Transverse colon (tissue), 4 donors: ENCODE results near the gene EML5.

Experiments
- POLR2A ChIP-seq: fragments of 450-650 bp; IDR thresholded peaks from one replicate; pipeline ENCODE4 v1.6.1; 2016; ENCODE audit warnings: antibody characterized with exemption, mild to moderate bottlenecking, moderate library complexity
- POLR2AphosphoS5 ChIP-seq, 3 donors: sonication (generic); formaldehyde crosslinking; IDR thresholded peaks; one replicate each; pipeline ENCODE4 v1.6.1; 2016; ENCODE audit warnings: antibody characterized with exemption in 3 of 3
- TF ChIP-seq, protein P1 (sequence below), 5 experiments: fragments of 200-600 bp in 3 of 5; fragments of 450-650 bp in 2 of 5; sonication (generic) in 3 of 5; IDR thresholded peaks; 1 replicate in 2 of 5; 2 replicates in 3 of 5; pipeline ENCODE4 v1.5.1; 2016 to 2017; ENCODE audit warnings: antibody characterized with exemption in 5 of 5, inconsistent platforms in 3 of 5, mild to moderate bottlenecking in 2 of 5, moderate library complexity in 1 of 5

- TF ChIP-seq POLR2A (no peak), POLR2AphosphoS5 (IDR thresholded peaks at IDR 0.05) (no peak)
- TF ChIP-seq, protein P1, sequence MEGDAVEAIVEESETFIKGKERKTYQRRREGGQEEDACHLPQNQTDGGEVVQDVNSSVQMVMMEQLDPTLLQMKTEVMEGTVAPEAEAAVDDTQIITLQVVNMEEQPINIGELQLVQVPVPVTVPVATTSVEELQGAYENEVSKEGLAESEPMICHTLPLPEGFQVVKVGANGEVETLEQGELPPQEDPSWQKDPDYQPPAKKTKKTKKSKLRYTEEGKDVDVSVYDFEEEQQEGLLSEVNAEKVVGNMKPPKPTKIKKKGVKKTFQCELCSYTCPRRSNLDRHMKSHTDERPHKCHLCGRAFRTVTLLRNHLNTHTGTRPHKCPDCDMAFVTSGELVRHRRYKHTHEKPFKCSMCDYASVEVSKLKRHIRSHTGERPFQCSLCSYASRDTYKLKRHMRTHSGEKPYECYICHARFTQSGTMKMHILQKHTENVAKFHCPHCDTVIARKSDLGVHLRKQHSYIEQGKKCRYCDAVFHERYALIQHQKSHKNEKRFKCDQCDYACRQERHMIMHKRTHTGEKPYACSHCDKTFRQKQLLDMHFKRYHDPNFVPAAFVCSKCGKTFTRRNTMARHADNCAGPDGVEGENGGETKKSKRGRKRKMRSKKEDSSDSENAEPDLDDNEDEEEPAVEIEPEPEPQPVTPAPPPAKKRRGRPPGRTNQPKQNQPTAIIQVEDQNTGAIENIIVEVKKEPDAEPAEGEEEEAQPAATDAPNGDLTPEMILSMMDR (IDR thresholded peaks at IDR 0.05), result no peak
Observed at GRCh38 chr14:88590173-88590572, 202.6 kb downstream of the EML5 start.
